K562 (cell line): ENCODE data around the gene LRRTM3. TPM values are rescaled to one million over a fixed set of nuclear protein-coding genes. Genes with fewer than 3 reads are reported as not detected.

Source experiments
- ATAC-seq: fragments of 200-7000 bp; cut with Tn5 transposase; 3 replicates; pipeline ENCODE4 v1.9.1; 2020; ENCODE audit warnings: moderate library complexity
- BruUV-seq: library from RNA; stranded (reverse); fragments of 400-500 nt; replicated peaks from 2 replicates; lab custom pipeline; 2021; lab: Mats Ljungman, UMichigan
- CTCF ChIA-PET: fragments of 300-600 bp; formaldehyde crosslinking; extraction: SDS; loops from one replicate; lab custom pipeline; 2021; ENCODE audit warnings: low intra/inter-chr PET ratio; lab: Yijun Ruan, JAX
- POLR2A ChIA-PET: fragments of 300-600, 350-650 bp; sonication (Branson Sonifier 250); formaldehyde crosslinking; extraction: SDS; loops from one replicate; lab custom pipeline; 2021; ENCODE audit warnings: antibody characterized with exemption, inconsistent platforms; lab: Yijun Ruan, JAX
- DNase-seq, 4 experiments: peaks; one replicate each; pipeline versions ENCODE4 v3.0.0 to v3.0.0-alpha.2; 2011 to 2018; ENCODE audit warnings: low spot score in 3 of 4, mixed read lengths in 3 of 4; ENCODE audit errors: extremely low read depth in 1 of 4
- FAIRE-seq: peaks from 2 replicates; lab custom pipeline; 2011; peaks lifted over from hg19 to GRCh38; lab: Jason Lieb, UNC
- H2AFZ ChIP-seq: 2 replicates; pipeline ENCODE4 v1.6.0; 2011; ENCODE audit warnings: low read depth, low read length, control low read depth, inconsistent platforms
- H3K27ac ChIP-seq: fragments of 200-600 bp; 3 replicates; pipeline ENCODE4 v1.8.0; 2011; ENCODE audit warnings: low read depth, mild to moderate bottlenecking, control low read depth, inconsistent platforms, low read length, moderate library complexity, mixed read lengths; ENCODE audit errors: extremely low read depth
- H3K27me3 ChIP-seq, 2 experiments: fragments of 300-600 bp in 1 of 2; 2 replicates in 1 of 2; 3 replicates in 1 of 2; pipeline versions ENCODE4 v1.6.0 to v1.8.0; 2011; ENCODE audit warnings: inconsistent platforms in 2 of 2, low read length in 2 of 2, mild to moderate bottlenecking in 1 of 2, mixed read lengths in 1 of 2, moderate library complexity in 1 of 2; ENCODE audit not compliant: control insufficient read depth in 2 of 2, insufficient read depth in 2 of 2
- H3K36me3 ChIP-seq: fragments of 300-600 bp; 3 replicates; pipeline ENCODE4 v1.8.0; 2011; ENCODE audit warnings: mild to moderate bottlenecking, low read length, inconsistent platforms; ENCODE audit not compliant: control insufficient read depth, insufficient read depth
- H3K4me1 ChIP-seq, 2 experiments: fragments of 200-600 bp in 1 of 2; replicated peaks in 1 of 2; 2 replicates in 1 of 2; 3 replicates in 1 of 2; pipeline versions ENCODE4 v1.5.1 to v1.8.0; 2011; ENCODE audit warnings: inconsistent platforms in 2 of 2, low read length in 2 of 2, mild to moderate bottlenecking in 1 of 2, mixed read lengths in 1 of 2, moderate library complexity in 1 of 2; ENCODE audit not compliant: control insufficient read depth in 2 of 2, insufficient read depth in 2 of 2
- H3K4me2 ChIP-seq: 2 replicates; pipeline ENCODE4 v1.6.1; 2011; ENCODE audit warnings: low read length, control low read depth, inconsistent platforms, mixed read lengths; ENCODE audit not compliant: insufficient read depth
- H3K4me3 ChIP-seq: fragments of 200-600 bp; sonication (generic), shearing (Covaris generic); 2 replicates; pipeline ENCODE4 v1.5.1; 2016; ENCODE audit warnings: control low read depth, inconsistent platforms
- H3K79me2 ChIP-seq: fragments of 200-600 bp; 3 replicates; pipeline ENCODE4 v1.8.0; 2011; ENCODE audit warnings: low read length, inconsistent platforms; ENCODE audit not compliant: control insufficient read depth, insufficient read depth
- H3K9ac ChIP-seq, 2 experiments: 2 replicates each; pipeline versions ENCODE4 v1.6.0 to v1.6.1; 2011; ENCODE audit warnings: low read depth in 2 of 2, low read length in 2 of 2, control low read depth in 1 of 2, inconsistent platforms in 1 of 2, mild to moderate bottlenecking in 1 of 2, mixed read lengths in 1 of 2; ENCODE audit not compliant: insufficient read depth in 1 of 2
- H3K9me1 ChIP-seq: one replicate; pipeline ENCODE4 v1.6.0; 2011; ENCODE audit warnings: inconsistent platforms, mild to moderate bottlenecking, low read length, moderate library complexity; ENCODE audit not compliant: control insufficient read depth, insufficient read depth
- H3K9me3 ChIP-seq: replicated peaks from 2 replicates; pipeline ENCODE4 v1.5.1; 2011; ENCODE audit warnings: low read depth, low read length, inconsistent platforms; ENCODE audit not compliant: control insufficient read depth, insufficient read depth
- H4K20me1 ChIP-seq: replicated peaks from 2 replicates; pipeline ENCODE4 v1.6.1; 2011; ENCODE audit warnings: low read length, inconsistent platforms, mixed read lengths; ENCODE audit not compliant: control insufficient read depth, insufficient read depth
- DACH1 ChIP-seq: fragments of 450-650 bp; IDR thresholded peaks from 2 replicates; pipeline ENCODE4 v1.6.1; 2018; ENCODE audit not compliant: partially characterized antibody
- GABPB2 ChIP-seq: fragments of 250-450 bp; sonication (Bioruptor Pico); conservative IDR thresholded peaks from 2 replicates; pipeline ENCODE4 v1.5.1; 2021; ENCODE audit warnings: mild to moderate bottlenecking
- WGBS: fragments of 100-300 bp; shearing (Covaris generic); methylation state at CpG from one replicate; pipeline ENCODE4 v1.1.6; 2016; ENCODE audit warnings: low coverage, mixed read lengths; ENCODE audit not compliant: insufficient coverage; ENCODE audit errors: missing lambda C conversion rate; 5-methylcytosine and 5-hydroxymethylcytosine counted together
- in situ Hi-C: fragments of 300-500 bp; cut with MboI; formaldehyde crosslinking; loops from 4 replicates; pipeline ENCODE4 v1.15.0; 2018; ENCODE audit warnings: inconsistent platforms, mixed read lengths
- intact Hi-C: fragments of 100-400 bp; cut with micrococcal nuclease; formaldehyde crosslinking; loops from 2 replicates; pipeline ENCODE4 v1.14.2; 2022
- polyA plus RNA-seq, 8 experiments: library from polyadenylated mRNA; depleted of rRNA in 4 of 8; stranded (reverse) in 5 of 8; unstranded in 3 of 8; fragments of >200 nt; fragmentation: Nextera tagmentation in 2 of 8; fragmentation: Illumina TruSeq in 1 of 8; extraction: Ambion mirVana in 2 of 8; extraction: Trizol in 1 of 8; gene quantifications; 2 replicates each; pipeline versions ENCODE4 v1.2.1 to v1.2.3, GENCODE V29; 2011 to 2014; ENCODE audit warnings: inconsistent platforms in 1 of 8, missing spikeins in 1 of 8
- total RNA-seq, 7 experiments: library from RNA; depleted of rRNA in 6 of 7; stranded (reverse); fragments of >200 nt in 6 of 7; fragmentation: Illumina TruSeq in 2 of 7; extraction: Trizol in 2 of 7; gene quantifications; 2 replicates each; pipeline versions ENCODE4 v1.2.1 to v1.2.3, GENCODE V29; 2011 to 2021; ENCODE audit warnings: low replicate concordance in 1 of 7
- TF ChIP-seq, protein P1 (sequence below), 2 experiments: fragments of 450-650 bp; IDR thresholded peaks; 2 replicates each; pipeline ENCODE4 v1.6.1; 2016; ENCODE audit warnings: mild to moderate bottlenecking in 2 of 2, borderline replicate concordance in 1 of 2, low read depth in 1 of 2, moderate library complexity in 1 of 2

The LRRTM3 gene
- total and polyA plus RNA-seq, 9 of the 15 experiments (the other 6 are each of a cell fraction or from before 2014, with no cell fraction given) = not detected

- 0% methylated on average over 3 of the region's 3 CpGs for WGBS
- no TSS peak for BruUV-seq
- TF ChIP-seq DACH1 (no peak), GABPB2 (CRISPR knock-in tag) (no peak)
- TF ChIP-seq, protein P1, sequence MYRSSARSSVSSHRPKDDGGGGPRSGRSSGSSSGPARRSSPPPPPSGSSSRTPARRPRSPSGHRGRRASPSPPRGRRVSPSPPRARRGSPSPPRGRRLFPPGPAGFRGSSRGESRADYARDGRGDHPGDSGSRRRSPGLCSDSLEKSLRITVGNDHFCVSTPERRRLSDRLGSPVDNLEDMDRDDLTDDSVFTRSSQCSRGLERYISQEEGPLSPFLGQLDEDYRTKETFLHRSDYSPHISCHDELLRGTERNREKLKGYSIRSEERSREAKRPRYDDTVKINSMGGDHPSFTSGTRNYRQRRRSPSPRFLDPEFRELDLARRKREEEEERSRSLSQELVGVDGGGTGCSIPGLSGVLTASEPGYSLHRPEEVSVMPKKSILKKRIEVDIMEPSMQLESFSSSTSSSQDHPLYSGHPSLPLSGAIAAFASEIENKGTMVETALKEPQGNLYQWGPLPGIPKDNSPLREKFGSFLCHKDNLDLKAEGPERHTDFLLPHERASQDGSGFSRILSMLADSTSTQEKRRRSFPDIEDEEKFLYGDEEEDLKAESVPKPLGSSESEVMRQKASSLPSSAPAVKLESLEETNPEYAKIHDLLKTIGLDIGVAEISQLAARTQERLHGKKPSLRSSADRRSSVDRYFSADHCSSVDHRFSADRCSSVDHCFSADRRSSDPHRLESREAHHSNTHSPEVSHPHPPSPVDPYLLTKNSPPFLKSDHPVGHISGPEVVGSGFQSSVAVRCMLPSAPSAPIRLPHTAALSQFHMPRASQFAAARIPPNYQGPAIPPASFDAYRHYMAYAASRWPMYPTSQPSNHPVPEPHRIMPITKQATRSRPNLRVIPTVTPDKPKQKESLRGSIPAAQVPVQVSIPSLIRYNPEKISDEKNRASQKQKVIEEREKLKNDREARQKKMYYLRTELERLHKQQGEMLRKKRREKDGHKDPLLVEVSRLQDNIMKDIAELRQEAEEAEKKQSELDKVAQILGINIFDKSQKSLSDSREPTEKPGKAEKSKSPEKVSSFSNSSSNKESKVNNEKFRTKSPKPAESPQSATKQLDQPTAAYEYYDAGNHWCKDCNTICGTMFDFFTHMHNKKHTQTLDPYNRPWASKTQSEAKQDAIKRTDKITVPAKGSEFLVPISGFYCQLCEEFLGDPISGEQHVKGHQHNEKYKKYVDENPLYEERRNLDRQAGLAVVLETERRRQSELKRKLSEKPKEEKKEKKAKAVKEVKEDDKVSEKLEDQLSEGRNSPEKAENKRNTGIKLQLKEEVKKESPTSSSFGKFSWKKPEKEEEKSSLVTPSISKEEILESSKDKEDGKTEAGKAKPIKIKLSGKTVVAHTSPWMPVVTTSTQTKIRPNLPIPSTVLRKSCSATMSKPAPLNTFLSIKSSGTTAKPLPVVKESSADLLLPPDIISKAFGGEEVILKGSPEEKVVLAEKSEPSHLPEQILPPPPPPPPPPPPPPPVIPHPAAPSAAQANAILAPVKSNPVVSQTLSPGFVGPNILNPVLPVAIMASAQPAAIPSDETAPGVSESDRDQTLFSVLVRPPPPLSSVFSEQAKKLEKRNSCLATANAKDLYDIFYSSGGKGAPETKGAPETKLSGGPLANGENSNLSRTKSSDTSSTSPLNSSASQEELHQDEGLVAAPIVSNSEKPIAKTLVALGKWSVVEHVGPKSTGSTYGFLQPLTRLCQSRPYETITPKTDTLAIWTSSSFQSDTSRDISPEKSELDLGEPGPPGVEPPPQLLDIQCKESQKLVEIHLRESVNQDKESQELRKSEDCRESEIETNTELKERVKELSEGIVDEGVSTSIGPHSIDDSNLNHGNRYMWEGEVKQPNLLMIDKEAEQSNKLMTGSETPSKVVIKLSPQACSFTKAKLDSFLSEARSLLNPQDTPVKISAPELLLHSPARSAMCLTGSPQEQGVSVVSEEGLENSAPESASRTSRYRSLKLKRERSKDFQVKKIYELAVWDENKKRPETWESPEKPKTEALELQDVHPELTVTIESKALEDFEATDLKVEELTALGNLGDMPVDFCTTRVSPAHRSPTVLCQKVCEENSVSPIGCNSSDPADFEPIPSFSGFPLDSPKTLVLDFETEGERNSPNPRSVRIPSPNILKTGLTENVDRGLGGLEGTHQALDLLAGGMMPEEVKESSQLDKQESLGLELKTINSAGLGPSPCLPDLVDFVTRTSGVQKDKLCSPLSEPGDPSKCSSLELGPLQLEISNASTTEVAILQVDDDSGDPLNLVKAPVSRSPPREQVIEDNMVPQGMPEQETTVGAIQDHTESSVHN (IDR thresholded peaks at IDR 0.05; ENCODE audit: borderline replicate concordance in 1 of 2, low read depth in 1 of 2) = no peak
- Histone ChIP-seq H3K27ac (no peak overlapping the region), H4K20me1 (no peaks in the 10 kb centered on the region), H3K4me3 (no peak overlapping the region), H3K9ac (no peak overlapping the region), H3K36me3 (no peaks in the 10 kb centered on the region), H3K79me2 (no peaks in the 10 kb centered on the region), H3K9me1 (no peaks in the 10 kb centered on the region), H3K4me2 (no peak overlapping the region), H3K27me3 (no peaks in the 10 kb centered on the region), H3K9me3 (no peaks in the 10 kb centered on the region), H2AFZ (no peak overlapping the region), H3K4me1 (no peaks in the 10 kb centered on the region)
- in situ Hi-C loops (no loop called here), intact Hi-C loops (loop anchor here (10.0 kb wide), 2 partner anchors 593 to 747 kb away; no protein-coding TSS in a partner anchor)
- FAIRE-seq (no peak), DNase-seq (no peak), ATAC-seq (no peak)
- ChIA-PET POLR2A (no interaction called here), CTCF (interaction anchor here (0.6 kb wide), 1 partner anchor 751 kb away, joined by 3 read pairs; no protein-coding TSS in a partner anchor)
Observed at GRCh38 chr10:66931949-66932343, 6.1 kb downstream of the LRRTM3 start.
